Stimulated activated CD4-positive, alpha-beta T cell treated with anti-CD3 and anti-CD28 coated beads, Interleukin-15, amount 100 ng/mL, for 24 hours (primary cell): Measurements from ENCODE around the gene TENT5A.
A peak's percentile ranks its signal among the peaks of the same experiment; 100 is the strongest.
"Not testable (repeated sequence)": the region's sequence is repeated elsewhere in the genome, so short reads cannot be mapped to it uniquely, and the experiment has no call there.

Source experiments
- DNase-seq: peaks from one replicate; pipeline ENCODE4 v3.0.0-alpha.2; 2020

Gene TENT5A

DNA sequence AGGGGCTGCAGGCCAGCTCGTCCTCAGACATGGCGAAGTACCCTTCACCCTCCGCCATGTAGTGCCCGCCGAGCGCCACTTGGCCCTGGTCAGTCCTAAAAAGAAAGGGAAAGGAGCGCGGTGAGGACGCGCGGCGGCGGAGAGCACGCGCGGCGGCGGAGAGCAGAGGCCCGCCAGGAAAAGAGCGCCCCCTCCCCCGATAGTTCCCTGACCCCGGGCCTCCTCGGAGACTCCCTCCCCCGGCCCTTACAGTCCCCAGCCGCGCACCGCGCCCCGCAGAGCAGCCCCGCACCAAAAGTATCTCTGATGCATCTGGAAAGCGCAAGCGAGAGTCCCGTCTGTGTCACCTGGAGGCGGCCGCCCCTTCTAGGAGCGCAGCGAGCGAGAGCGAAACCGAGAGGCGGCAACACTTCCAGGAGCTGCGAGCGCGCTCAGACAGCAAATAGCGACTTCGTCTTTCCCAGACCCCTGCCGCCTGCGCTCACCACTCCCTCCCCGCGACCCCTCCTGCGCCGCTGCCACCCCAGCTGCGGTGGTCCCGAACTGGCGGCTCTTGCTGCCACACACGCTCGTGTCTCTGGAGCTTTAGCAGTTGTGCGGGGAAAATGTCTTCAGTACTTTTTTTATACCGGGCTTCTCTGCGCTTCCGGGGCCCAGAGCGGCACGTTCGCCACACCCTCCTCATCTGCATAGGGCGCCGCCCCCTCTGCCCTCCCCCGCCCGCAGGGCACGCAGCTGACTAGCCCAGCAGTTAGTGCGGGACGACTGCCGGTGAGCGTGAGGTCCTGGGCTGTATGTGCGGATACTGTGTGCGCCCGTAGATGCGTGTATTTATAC, at the start of gene TENT5A:
TENT5A (minus strand) TSS at position 598 of the 837 bp plus-strand sequence; CDS start at position 58, 540 bp downstream.
- peak; percentile 86 for DNase-seq

DNA sequence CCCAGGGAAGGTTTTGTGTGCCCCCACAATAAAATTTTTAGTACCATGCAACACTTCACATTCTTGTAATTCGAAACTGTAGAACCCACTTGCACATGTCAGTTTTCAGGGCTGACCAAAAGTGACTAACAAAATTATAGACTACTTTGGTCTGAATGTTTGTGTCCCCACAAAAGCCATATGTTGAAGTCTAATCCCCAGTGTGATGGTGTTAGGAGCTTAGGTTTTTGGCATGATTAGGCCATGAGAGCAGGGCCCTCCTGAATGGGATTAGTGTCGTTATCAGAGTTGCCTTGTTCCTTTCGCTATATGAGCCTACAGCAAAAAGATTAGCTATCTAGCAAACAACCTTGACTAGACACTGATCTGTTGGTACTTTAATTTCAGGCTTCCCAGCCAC, 49.0 kb upstream of the TENT5A start:
- no peak for DNase-seq

DNA sequence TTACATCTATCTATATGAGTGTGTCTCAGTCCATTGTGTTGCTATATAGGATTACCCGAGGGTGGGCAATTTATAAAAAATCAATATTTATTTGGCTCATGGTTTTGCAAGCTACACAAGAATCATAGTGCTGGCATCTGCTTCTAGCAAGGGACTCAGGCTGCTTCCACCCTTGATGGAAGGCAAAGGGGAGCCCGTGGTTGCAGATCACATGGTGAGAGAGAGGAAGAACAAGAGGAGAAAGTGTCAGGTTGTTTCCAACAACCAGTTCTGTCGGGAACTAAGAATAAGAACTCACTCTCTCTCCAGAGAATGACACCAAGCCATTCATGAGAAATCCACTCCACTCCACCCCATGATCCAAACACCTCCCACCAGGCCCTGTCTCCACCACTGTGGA, 48.2 kb upstream of the TENT5A start:
- no peak for DNase-seq

DNA sequence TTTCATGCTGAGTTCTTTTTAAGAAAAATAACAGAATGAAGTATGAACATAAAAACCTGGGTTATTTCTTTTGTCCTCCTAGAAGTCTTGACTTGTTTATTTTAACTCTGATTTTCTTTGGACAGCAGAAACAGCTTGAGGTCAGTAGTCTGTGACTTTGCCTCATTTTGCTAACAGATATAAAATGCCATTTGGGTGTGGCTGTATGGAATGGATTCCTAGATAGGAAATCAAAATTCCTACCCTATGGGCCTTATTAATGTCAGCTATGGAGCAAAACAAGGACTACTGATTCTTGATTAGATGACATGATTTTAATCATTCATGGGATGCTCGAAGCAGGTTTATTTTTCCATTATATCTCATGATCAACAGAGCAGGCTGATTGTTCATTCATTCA, 46.8 kb upstream of the TENT5A start:
- no peak for DNase-seq

DNA sequence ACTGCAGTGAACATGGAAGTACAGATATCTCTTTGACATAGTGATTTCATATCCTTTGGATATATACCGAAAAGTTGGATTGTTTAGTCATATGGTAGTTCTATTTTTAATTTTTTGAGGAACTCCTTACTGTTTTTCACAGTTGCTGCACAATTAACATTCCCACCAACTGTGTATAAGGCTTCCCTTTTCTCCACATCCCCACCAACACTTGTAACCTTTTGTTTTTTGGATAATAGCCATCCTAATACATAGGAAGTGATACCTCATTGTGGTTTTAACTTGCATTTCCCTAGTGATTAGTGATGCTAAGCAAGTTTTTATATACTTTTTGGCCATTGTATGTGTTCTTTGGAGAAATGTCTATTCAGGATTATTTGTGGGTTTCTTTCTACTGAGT, 45.1 kb upstream of the TENT5A start:
- no peak for DNase-seq

DNA sequence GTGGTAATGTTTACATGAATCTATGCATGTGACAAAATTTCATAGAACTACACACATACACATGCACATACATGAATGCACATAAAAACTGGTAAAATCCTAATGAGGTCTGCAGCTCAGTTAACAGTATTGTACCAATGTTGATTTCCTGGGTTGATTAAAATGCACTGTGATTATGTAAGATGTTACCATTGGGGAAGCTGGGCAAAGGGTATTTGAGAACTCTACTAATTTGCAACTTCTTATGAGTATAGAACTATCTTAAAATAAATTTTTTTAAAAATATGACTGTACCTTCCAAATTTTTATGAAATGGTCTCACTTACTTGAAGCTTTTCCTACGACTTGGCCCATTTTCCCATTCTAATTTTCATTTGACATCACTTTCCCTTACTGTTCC, 43.4 kb upstream of the TENT5A start:
- no peak for DNase-seq

DNA sequence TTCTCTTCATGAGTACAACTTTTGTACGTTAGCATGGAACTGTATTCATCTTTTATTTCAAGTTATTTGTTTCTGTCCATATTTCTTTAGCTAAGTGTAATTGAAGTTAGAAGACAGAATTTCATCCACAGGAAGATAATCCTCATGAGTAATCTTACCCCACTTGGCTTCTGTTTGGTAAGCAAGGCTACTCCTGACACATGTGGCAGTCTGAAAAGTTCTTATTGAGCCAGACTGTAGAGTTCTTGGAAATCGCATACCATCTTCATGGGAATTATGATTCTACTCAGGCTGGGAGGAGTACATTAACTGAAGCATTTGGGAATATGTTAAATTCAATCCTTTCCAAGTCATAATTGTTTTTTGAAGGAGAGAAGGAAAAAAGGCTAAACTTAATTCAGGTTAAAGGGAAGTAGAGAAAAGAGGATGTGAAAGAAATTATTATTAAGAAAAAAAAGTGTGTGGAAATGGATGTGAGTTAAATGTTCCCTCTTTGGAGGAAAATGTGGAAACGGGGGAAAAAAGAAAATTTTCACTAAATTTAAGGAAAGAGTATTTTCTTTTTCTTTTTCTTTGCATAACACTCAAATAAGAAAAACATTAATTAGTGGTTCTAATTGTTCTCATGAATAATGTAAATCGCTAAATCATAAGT, 41.5 kb upstream of the TENT5A start:
- DNase-seq = no peak

DNA sequence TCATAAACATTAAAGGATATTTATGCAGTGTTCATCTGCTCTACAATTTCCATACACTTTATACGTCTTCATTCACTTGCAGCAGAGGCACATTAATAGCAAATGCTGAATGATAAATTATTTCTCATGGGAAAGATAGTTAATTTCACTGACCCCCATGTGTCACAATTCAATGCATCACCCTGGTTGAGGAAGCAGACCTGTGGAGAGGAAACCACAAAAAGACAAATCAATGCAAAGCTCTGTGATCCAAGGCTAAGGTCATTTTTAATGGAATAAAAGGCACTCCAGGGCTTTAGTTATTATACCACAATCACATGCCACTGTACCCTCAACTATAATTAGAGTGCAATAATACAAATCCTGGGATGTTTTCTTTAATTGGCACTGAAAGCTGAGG, 40.3 kb upstream of the TENT5A start:
- no peak for DNase-seq

DNA sequence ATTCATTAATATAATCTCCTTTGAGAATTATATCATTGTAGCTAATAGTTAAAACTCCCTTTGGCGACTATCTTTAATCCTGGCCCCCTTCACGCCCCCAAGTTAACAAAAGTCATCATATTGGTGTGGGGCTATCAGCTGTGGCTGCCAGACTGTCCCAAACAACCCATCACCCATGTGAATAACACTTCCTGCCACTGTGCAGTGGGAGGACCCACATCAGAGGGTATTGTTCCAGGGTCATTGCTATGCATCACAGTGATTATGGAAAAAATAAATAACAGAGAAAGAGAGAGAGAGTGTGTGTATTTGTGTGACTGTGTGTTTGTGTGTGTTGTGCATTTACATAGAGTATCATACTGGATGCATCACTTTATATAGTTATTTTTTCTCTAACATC, 39.3 kb upstream of the TENT5A start:
- DNase-seq = no peak

DNA sequence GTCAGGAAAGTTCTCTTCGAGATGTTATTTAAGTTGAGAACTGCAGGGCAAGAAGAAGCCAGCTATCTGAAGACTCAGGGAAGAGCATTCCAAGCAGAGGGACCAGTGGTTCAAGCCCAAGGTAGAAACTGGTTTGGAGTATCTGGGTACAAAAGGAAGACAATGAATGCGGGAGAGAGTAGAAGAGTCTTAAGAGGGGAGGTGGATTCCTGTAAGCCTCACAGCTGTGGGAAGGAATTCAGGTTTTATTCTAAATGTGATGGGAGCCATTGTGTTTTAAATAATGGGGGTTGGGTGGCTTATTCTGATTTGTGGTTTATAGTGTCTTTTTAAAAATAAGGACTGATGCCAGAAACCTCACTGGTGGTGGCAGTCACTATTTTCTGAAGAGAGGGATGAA, 37.6 kb upstream of the TENT5A start:
- DNase-seq = no peak

DNA sequence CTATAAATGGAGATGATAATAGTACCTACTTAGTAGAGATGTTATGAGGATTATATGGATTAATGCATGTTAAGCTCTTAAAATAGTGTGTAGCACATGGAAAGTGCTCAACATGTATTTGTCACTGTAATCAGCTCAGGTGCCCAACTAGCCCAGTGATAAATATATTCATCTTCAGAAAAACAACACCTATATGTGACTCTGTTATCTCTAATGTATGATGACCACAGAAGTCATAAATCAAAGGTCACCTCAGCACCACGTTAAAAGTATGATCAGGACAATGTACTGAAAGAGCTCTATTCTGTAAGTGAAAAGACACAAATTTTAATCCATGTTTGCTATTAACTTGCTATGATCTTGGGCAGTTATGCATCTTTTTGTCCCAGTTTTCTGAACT, 36.8 kb upstream of the TENT5A start:
- DNase-seq = no peak

DNA sequence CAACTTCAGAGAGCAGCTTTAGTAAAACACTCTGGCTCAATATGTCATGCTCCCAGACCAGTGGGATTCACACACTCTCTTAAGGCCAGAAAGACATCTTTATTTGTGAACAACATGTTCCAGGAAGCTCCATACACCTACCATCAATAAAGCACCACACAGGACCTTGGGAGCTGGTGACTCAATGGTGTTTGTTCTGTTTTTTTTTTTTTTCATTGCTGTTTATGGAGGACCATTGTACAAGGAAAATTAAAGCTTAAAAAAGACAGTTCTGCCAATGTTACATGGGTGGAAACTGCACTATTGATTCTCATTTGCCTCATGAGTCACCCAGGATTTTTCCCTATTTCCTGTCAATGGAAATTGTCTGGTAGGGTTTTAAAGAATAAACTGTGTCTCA, 36.3 kb upstream of the TENT5A start:
- no peak for DNase-seq

DNA sequence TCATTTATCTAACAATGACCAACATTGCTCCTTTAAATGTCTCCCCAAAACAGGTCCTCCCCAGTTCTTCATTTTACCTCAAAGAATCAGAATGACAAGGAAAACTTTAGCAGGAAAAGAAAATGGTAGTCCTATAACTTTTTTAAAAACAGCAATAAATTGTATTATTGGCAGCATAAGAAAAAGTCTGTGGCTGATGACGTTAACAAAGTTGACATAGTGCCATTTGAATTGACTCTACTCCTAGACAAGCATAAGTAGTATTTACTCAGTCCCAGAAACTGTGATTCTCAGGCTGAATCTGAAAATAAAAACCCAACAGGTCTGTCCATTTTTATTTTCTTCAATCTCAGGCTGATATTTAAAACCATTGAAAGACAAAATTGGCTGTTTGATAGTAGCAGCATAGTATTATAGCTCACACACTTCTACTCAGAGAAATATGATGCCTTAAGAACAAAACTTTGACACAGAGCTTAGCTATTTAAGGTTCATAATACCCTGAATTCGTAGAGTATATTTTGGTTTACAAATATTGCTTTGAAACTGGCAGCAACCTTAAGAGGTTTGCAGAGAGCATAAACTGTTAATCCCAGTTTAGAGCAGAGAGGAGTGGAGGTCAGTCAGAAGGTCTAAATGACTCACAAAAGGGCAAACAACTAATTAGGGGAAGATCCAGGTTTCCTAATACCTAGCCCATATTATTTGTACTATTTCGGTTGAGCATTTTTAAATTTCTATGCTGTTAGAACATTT, 35.0 kb upstream of the TENT5A start:
- no peak for DNase-seq

DNA sequence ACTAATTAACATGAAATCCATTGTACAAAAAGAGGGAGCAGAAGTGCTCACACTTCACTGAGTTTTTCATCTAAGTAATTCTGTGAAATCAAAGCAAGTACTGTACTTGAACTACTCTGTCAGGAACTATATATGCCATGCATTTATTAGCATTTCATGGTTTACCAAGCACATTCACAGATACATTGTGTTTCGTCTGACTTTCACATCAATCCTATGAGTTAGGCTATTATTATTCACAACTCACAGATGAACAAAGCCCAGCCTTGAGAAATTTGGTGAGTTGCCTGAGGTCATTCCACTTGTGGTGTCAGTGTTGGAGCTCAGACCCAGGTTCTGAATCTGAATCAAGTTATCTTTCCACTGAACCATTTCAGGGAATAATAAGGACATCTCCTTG, 33.7 kb upstream of the TENT5A start:
- DNase-seq = no peak

DNA sequence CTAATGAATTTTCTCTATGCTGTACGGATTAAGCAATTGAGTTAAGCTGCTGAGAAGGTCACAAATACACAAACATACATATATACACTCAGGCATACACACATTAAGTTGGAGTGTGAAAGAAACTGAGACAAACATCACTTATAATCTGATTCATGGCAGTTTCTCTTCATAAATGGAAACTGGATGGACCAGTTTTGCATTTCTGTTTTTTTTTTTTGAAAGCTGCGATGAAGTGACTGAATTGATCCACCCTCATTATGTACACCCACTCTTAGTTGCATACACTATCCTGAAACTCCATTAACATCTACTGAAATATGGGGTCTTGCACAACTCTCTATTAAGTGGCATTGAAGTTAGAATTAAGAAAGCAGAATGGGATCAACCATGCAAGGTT, 32.9 kb upstream of the TENT5A start:
- no peak for DNase-seq

DNA sequence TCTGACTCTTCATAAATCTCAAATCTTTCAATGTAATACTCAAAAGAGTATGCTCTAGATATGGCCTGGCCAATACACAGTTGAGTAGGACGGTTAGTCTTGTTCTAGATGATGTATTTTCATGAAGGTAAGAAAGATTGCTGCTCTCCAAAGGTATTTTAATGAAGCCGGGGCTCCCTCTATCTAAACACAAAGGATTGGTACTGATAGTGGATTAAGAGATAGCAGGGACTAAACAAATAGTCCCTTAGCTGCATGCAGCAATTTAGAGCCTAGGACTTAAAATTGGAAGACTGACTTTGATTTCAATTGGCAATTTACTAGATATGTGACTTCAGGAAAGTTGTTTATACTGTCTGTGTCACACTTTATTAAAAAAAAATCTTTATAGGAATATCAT, 31.4 kb upstream of the TENT5A start:
- DNase-seq = no peak

DNA sequence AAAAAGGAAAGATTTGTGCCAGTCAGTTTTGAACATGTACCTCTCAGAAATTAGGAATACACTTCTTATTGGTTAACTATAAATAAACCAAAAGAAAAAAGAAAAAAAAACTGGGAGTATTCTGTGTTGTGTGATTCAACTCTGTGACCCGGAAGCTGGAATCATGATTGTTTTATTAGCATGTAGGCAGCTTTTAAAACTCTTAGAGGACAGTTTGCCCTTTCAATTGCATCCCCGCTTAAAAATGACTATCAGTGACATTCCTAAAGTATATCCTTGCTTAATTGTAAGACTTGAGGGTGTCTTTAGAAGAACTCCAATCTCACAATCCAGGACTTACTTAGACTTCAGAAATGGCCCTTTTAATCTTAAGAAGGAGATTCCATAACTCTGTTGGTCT, 29.1 kb upstream of the TENT5A start:
- no peak for DNase-seq

DNA sequence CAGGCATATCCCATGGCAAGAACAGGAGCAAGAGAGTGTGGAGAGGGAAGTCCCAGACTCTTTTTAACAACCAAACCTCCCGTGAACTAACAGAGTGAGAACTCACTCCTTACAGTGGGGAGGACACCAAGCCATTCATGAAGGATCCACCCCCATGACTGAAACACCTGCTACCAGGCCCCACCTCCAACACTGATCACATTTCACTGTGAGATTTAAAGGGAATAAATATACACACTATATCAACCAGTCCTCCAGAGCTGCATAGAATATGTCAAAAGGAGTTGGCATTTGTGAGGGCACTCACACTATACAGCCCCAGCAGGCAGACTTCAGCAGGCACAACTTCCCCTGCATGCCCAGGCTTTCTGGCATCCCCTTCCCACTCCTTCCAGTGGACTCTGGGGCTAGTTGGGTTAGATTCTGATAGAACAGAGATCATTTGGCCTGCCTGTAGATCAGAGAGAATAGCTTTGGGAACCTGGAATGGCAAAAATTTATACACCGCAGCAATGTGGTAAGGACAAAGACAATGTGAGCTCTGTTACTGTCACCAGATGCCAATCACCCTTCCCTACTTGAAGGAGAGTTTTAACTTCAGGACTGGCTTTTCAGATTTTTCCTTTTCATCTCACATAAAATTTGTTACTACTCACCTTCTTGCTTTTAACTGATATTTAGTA, 25.2 kb upstream of the TENT5A start:
- DNase-seq = no peak

DNA sequence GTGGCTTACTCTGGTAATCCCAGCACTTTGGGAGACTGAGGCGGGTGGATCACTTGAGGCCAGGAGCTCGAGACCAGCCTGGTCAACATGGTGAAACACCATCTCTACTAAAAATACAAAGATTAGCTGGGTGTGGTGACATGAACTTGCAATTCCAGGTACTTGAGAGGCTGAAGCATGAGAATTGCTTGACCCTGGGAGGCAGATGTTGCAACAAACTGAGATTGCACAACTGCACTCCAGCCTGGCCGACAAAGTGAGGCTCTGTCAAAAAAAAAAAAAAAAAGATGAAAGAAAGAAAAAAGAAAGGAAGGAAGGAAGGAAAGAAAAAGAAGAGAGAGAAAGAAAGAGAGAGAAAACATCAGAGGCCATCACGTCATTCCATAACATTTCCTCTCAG, 23.7 kb upstream of the TENT5A start:
- DNase-seq = not testable (repeated sequence)

DNA sequence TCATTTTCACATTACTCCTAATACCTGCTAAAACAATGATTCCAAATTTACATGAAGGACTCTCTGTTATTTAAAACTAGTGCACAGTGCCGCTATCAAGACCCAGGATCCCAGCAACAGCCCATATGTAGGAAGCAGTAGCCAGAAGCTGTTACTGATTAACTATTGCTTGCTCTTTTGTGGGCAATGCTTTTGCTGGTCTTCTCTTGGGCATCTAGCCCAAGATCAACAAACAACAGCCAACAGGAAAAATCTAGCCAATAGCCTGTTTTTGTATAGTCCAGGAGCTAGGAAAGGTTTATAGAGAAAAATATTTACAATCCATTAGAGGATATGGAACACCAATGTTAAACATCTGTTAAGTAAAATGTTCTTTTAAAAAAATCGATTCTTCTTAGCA, 22.1 kb upstream of the TENT5A start:
- no peak for DNase-seq

DNA sequence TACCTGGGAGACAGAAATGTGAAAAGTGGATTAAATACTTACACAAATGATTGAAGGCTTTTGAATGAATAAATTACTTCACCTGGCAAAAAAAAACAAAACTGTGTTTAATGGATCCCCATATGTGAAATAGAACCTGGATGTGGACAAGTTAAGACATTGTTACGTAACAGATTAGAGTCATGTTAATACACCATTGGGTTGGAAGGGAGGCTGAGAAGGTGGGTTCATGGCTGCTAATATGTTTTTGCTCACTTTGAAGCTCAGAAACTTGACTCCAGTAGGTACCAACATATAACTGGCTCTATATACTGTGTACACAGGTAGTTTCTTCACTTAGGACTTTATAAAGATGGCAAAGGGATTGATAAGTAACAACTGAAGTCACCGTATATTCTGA, 21.4 kb upstream of the TENT5A start:
- no peak for DNase-seq

DNA sequence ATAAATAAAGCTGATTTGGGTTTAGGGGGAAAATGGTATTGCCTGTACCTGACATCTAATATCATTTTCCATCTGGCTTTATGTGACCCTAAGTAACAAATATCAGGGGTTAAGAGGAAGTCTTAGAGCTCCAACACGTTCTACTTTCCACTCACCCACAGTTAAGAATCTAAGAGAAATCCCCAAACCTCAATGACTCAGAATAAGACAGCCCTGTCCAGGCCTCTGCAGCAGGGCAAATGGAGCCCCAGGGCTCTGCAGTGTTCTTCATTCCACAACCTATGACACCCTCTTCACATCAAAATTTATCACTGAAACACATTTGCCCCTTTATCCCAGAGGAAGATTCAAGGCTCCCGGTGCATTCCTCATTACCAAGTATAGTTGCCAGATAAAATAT, 20.3 kb upstream of the TENT5A start:
- no peak for DNase-seq

DNA sequence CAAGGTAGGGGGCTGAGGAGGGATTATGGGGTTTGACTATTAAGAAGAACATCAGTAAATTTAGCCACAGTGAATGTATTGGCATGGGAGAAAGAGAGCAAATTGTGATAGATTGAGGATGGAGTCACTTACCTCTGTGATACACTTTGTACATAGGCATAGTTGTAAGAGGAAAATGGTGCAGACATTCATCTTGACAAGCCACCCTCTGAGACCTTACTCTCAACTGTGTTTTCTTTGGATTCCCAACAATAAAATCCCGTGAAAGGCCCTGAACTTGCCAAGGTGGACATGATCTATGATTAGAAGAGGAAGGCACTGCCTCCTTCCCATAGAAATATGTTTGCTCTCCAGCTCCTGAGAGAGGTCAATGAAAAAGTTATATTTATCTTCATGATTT, 18.6 kb upstream of the TENT5A start:
- DNase-seq = no peak
